ENCODE results near the gene CDH6. TPM values are rescaled to one million over a fixed set of nuclear protein-coding genes. Genes with fewer than 3 reads are reported as not detected.
A peak's percentile ranks its signal among the peaks of the same experiment; 100 is the strongest.

CDH6 gene
- total RNA-seq, 4 donors from 2014 or later = 1.00 to 2.9 (median 1.4) TPM

DNA sequence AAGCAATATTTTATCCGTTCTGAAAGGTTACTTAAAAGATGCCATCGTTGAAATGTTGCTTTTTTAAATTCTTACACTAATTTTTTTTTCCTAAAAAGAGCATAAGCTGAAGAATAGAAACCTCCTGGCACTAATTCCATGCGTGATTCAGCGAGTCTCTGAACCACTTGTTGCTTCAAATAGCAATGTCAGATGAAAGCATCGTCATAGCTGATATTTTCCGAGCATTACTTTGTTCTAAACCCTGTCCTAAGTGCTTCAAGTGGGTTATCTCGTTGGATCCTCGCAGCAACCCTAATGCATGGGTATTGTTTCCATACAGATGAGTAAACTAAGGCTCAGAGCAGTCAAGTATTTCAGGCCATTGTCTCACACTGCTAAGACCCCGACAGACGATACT is 79.7 kb downstream of the CDH6 start:
- ATAC-seq (no peak), DNase-seq (no peak)
- H3K27me3 ChIP-seq = no peaks in the 10 kb centered on the region
- no peaks in the 10 kb centered on the region for H3K4me1 ChIP-seq
- peak overlapping the region; percentile 6 to 43 (median 18) for H3K27ac ChIP-seq
- no peaks in the 10 kb centered on the region for H3K9me3 ChIP-seq
- no peaks in the 10 kb centered on the region for H3K36me3 ChIP-seq
- intact Hi-C loops (cut with DNase I; ENCODE audit: low total_unique reads) = no loop called here
- in situ Hi-C loops (cut with MboI; ENCODE audit: low sequenced_read_pairs in 4 of 4) = no loop called here
- TF ChIP-seq POLR2A (IDR thresholded peaks at IDR 0.05) = no peak
- TF ChIP-seq, protein P1, sequence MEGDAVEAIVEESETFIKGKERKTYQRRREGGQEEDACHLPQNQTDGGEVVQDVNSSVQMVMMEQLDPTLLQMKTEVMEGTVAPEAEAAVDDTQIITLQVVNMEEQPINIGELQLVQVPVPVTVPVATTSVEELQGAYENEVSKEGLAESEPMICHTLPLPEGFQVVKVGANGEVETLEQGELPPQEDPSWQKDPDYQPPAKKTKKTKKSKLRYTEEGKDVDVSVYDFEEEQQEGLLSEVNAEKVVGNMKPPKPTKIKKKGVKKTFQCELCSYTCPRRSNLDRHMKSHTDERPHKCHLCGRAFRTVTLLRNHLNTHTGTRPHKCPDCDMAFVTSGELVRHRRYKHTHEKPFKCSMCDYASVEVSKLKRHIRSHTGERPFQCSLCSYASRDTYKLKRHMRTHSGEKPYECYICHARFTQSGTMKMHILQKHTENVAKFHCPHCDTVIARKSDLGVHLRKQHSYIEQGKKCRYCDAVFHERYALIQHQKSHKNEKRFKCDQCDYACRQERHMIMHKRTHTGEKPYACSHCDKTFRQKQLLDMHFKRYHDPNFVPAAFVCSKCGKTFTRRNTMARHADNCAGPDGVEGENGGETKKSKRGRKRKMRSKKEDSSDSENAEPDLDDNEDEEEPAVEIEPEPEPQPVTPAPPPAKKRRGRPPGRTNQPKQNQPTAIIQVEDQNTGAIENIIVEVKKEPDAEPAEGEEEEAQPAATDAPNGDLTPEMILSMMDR (IDR thresholded peaks at IDR 0.05 in 4 of 5, conservative IDR thresholded peaks at IDR 0.05 in 1 of 5) = no peak
- no peak overlapping the region for H3K4me3 ChIP-seq

DNA sequence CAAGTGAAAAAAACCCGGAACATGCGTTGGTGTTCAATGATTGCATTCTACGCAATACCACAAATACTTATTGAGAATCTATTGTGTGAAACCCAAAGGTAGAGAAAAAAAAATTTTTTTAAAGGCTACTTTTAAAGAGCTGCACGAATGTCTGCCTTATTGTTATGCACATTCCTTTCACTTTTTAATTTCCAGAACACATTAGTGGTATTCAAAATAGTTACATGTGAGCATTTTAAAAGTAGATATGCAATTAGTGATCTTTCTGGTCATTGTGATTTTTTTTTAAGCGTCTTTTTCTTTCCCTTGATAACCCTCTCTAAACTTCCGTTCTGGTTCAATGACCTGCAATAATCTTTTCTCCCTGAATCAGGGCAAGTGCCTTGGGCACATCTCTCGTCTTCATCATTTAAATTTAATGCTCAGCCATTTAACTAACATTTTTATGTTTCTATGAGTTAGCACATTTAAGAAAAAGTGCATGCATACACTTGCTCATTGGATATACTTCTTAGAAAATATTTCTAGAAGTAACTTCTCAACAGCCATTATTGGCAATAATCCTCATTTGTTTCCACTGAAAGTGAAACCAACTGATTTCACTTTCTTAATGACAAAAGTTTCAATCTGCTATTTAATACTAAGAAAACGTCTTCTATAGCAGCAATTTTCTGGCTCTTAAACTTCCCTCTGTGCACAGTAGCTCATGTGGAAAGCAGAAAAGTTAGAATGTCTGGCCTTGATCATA is 80.3 kb downstream of the CDH6 start:
- no peaks in the 10 kb centered on the region for H3K27me3 ChIP-seq
- H3K4me1 ChIP-seq = no peaks in the 10 kb centered on the region
- H3K9me3 ChIP-seq = no peaks in the 10 kb centered on the region
- H3K36me3 ChIP-seq = no peaks in the 10 kb centered on the region
- no peak for TF ChIP-seq POLR2A (IDR thresholded peaks at IDR 0.05)
- TF ChIP-seq, protein P1 (IDR thresholded peaks at IDR 0.05 in 4 of 5, conservative IDR thresholded peaks at IDR 0.05 in 1 of 5) = no peak
- intact Hi-C loops (cut with DNase I; ENCODE audit: low total_unique reads) = no loop called here
- H3K4me3 ChIP-seq = peak overlapping the region; percentile 4 to 32 (median 26)
- in situ Hi-C loops (cut with MboI; ENCODE audit: low sequenced_read_pairs in 4 of 4) = no loop called here
- peak overlapping the region; percentile 6 to 43 (median 19) for H3K27ac ChIP-seq
- DNase-seq = no peak
- no peak for ATAC-seq

DNA sequence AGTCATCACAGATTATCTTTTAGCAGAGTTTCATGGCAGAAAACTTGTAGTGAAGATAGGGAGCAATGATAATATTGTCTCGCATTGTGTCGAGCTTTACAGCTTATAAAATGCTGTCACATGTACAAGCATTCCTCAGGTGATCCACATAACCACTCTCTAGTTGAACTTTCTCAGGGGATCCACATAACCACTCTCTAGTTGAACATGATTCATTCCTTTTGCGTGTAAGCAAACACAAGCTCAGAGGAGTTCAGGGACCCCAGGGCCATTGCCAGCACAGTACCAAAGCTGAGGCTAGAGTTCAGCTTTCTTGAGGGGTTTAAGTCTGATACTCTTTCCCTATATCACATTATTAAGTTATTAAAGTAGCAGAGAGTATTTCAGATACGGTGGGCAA is 86.7 kb downstream of the CDH6 start:
- Histone ChIP-seq H3K36me3 (no peaks in the 10 kb centered on the region), H3K27ac (no peak overlapping the region), H3K9me3 (no peaks in the 10 kb centered on the region), H3K4me3 (no peak overlapping the region), H3K27me3 (no peaks in the 10 kb centered on the region), H3K4me1 (no peaks in the 10 kb centered on the region)
- ATAC-seq (no peak), DNase-seq (no peak)
- TF ChIP-seq POLR2A (IDR thresholded peaks at IDR 0.05) = no peak
- TF ChIP-seq, protein P1 (IDR thresholded peaks at IDR 0.05 in 4 of 5, conservative IDR thresholded peaks at IDR 0.05 in 1 of 5) = no peak
- intact Hi-C loops (cut with DNase I; ENCODE audit: low total_unique reads) = no loop called here
- in situ Hi-C loops (cut with MboI; ENCODE audit: low sequenced_read_pairs in 4 of 4) = no loop called here

DNA sequence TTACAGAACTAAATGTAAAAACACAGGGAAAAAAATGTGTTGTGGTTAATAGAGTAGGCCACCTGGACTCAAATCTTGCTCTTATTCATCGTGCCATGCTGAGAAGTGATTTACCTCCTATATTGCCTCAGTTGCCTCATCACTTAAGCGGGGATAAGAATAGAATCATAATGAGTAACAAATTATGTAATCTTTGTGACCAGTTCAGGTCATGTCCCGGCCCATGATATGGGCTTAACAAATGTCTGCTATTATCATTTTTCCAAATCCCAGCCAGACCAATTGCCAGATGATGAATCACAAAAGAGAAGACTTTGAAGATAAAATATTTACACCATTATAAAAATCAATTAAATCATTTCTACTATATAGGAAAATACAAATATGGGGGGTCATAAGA is 89.8 kb downstream of the CDH6 start:
- Histone ChIP-seq H3K4me3 (no peak overlapping the region), H3K9me3 (no peaks in the 10 kb centered on the region), H3K27ac (no peak overlapping the region), H3K4me1 (no peaks in the 10 kb centered on the region), H3K36me3 (no peaks in the 10 kb centered on the region), H3K27me3 (no peaks in the 10 kb centered on the region)
- DNase-seq (no peak), ATAC-seq (no peak)
- intact Hi-C loops (cut with DNase I; ENCODE audit: low total_unique reads) = no loop called here
- no peak for TF ChIP-seq POLR2A (IDR thresholded peaks at IDR 0.05)
- TF ChIP-seq, protein P1 (IDR thresholded peaks at IDR 0.05 in 4 of 5, conservative IDR thresholded peaks at IDR 0.05 in 1 of 5) = no peak
- in situ Hi-C loops (cut with MboI; ENCODE audit: low sequenced_read_pairs in 4 of 4) = no loop called here

DNA sequence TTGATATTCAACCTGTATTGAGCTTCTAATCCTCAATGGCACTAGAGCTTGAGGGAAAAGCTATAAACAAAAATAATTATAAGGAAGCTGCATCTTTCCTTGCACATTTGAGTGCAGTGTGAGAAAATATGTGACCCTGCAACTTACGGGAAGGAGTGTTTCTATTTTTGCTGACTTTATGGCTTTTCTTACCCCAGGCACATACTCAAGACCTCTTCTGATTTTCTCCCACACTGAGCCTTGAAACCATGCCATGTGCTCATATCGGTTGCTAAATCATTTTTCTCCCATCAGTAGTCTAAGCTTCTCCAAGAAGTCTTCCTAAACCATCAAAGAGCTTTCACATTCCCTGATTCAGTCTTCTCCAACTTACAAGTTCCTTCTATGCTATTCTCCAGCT is 91.5 kb downstream of the CDH6 start:
- Histone ChIP-seq H3K27ac (no peak overlapping the region), H3K9me3 (no peaks in the 10 kb centered on the region), H3K36me3 (no peaks in the 10 kb centered on the region), H3K4me3 (no peak overlapping the region), H3K4me1 (no peaks in the 10 kb centered on the region), H3K27me3 (no peaks in the 10 kb centered on the region)
- TF ChIP-seq, protein P1 (IDR thresholded peaks at IDR 0.05 in 4 of 5, conservative IDR thresholded peaks at IDR 0.05 in 1 of 5) = no peak
- TF ChIP-seq POLR2A (IDR thresholded peaks at IDR 0.05) = no peak
- DNase-seq (no peak), ATAC-seq (no peak)
- in situ Hi-C loops (cut with MboI; ENCODE audit: low sequenced_read_pairs in 4 of 4) (no loop called here), intact Hi-C loops (cut with DNase I; ENCODE audit: low total_unique reads) (no loop called here)
